Left cardiac atrium (tissue), 4 donors: ENCODE results near the gene EXOSC10. TPM values are rescaled to one million over a fixed set of nuclear protein-coding genes. Genes with fewer than 3 reads are reported as not detected.
"Not testable (repeated sequence)": the region's sequence is repeated elsewhere in the genome, so short reads cannot be mapped to it uniquely, and the experiment has no call there.

Source experiments
- ATAC-seq, 2 donors: fragments of 200-7000 bp; cut with Tn5 transposase; one replicate each; pipeline ENCODE4 v1.9.1; 2020; ENCODE audit warnings: mild to moderate bottlenecking in 2 of 2, moderate library complexity in 2 of 2
- DNase-seq: peaks from one replicate; pipeline ENCODE4 v3.0.0-alpha.2; 2020
- intact Hi-C, 2 donors: fragments of 100-400 bp; cut with DNase I; formaldehyde crosslinking; loops; one replicate each; pipeline versions ENCODE4 v1.14.1 to v1.15.1; 2022 to 2023
- total RNA-seq, 2 donors: library from RNA; stranded (reverse); fragmentation: NEBNext Ultra II Directional; extraction: Animal tissue kit (Norgen Biotek cat#: 25700); gene quantifications; one replicate each; pipeline ENCODE4 v1.2.1, GENCODE V29; 2021
- donor health status: DM: no; HTN: yes; CAD: no.
- donor health status: DM: no; HTN: yes; CAD: no; lungs with severe emphysema.
- donor health status: DM: yes; HTN: yes; CAD: no.
- donor health status: Dilated cardiomyopathy.

EXOSC10 gene
- total RNA-seq, 2 donors from 2014 or later, result 19.8 to 26.6 TPM

GRCh38 chr1:11067716-11068599, 31.7 kb downstream of the EXOSC10 start:
- no peak for DNase-seq
- no peak for ATAC-seq
- intact Hi-C loops, result no loop called here

GRCh38 chr1:11065796-11066195, 33.9 kb downstream of the EXOSC10 start:
- DNase-seq (no peak), ATAC-seq (no peak)
- intact Hi-C loops, result no loop called here

GRCh38 chr1:11064942-11065341, 34.7 kb downstream of the EXOSC10 start:
- DNase-seq (no peak), ATAC-seq (no peak)
- intact Hi-C loops, result no loop called here

- DNase-seq, intact Hi-C loops, ATAC-seq: not testable (repeated sequence)
These were observed 35.6 kb downstream of the EXOSC10 start for GRCh38 chr1:11063937-11064537.

- ATAC-seq (no peak), DNase-seq (no peak)
These were observed 36.7 kb downstream of the EXOSC10 start for GRCh38 chr1:11062965-11063401.

GRCh38 chr1:11061652-11062365, 37.9 kb downstream of the EXOSC10 start:
- intact Hi-C loops, result no loop called here
- no peak for ATAC-seq

More at GRCh38 chr1:11062965-11063401, 36.7 kb downstream of the EXOSC10 start:
- intact Hi-C loops, result no loop called here

GRCh38 chr1:11059968-11060830, 39.5 kb downstream of the EXOSC10 start, which contains the start of gene SRM:
Gene SRM (minus strand): TSS chr1:11060018. CDS start chr1:11059943, 75 bp downstream.
- peak; percentile 93 for DNase-seq
- intact Hi-C loops, result no loop called here
- peak; percentile 99 for ATAC-seq

More at GRCh38 chr1:11061652-11062365, 37.9 kb downstream of the EXOSC10 start:
- no peak for DNase-seq

- peak in 1 of 2 donors; percentile 2 for ATAC-seq
- intact Hi-C loops, result no loop called here
- DNase-seq, result no peak
These were observed 40.3 kb downstream of the EXOSC10 start for GRCh38 chr1:11059155-11059967.

- no peak for DNase-seq
- ATAC-seq, result no peak
- intact Hi-C loops, result no loop called here
These were observed 41.0 kb downstream of the EXOSC10 start for GRCh38 chr1:11058595-11059154.

GRCh38 chr1:11058026-11058425, 41.6 kb downstream of the EXOSC10 start:
- intact Hi-C loops, result no loop called here
- ATAC-seq, result no peak

GRCh38 chr1:11057477-11057876, 42.2 kb downstream of the EXOSC10 start:
- intact Hi-C loops, result no loop called here
- DNase-seq, result no peak
- ATAC-seq, result no peak

More at GRCh38 chr1:11058026-11058425, 41.6 kb downstream of the EXOSC10 start:
- DNase-seq, result no peak

- no peak for DNase-seq
- ATAC-seq, result no peak
- intact Hi-C loops, result no loop called here
These were observed 43.2 kb downstream of the EXOSC10 start for GRCh38 chr1:11056504-11056903.

GRCh38 chr1:11055676-11056075, 44.0 kb downstream of the EXOSC10 start:
- ATAC-seq (no peak), DNase-seq (no peak)
- intact Hi-C loops, result no loop called here

GRCh38 chr1:11054666-11055065, 45.0 kb downstream of the EXOSC10 start:
- DNase-seq (no peak), ATAC-seq (no peak)
- intact Hi-C loops, result no loop called here

GRCh38 chr1:11054181-11054580, 45.5 kb downstream of the EXOSC10 start:
- ATAC-seq, result no peak
- DNase-seq, result no peak
- intact Hi-C loops, result no loop called here

GRCh38 chr1:11053758-11054137, 45.9 kb downstream of the EXOSC10 start:
- ATAC-seq (peak; percentile 38 to 50), DNase-seq (no peak)
- intact Hi-C loops, result no loop called here

GRCh38 chr1:11052839-11053757, 46.6 kb downstream of the EXOSC10 start:
- peak; percentile 16 to 25 for ATAC-seq
- intact Hi-C loops, result no loop called here
- DNase-seq, result no peak
